Mesothelial cell of epicardium (in vitro differentiated cells): ENCODE data around the gene SHISA9. TPM values are rescaled to one million over a fixed set of nuclear protein-coding genes. Genes with fewer than 3 reads are reported as not detected.

Experiments used
- DNase-seq, 2 experiments: peaks; one replicate each; pipeline ENCODE4 v3.0.0; 2021; ENCODE audit warnings: low spot score in 2 of 2; ENCODE audit not compliant: unreplicated experiment in 2 of 2
- H3K27ac Mint-ChIP-seq: 2 replicates; pipeline ENCODE4 v1.8.0; 2021; ENCODE audit warnings: mixed read lengths
- H3K27me3 Mint-ChIP-seq: 2 replicates; pipeline ENCODE4 v1.8.0; 2021; ENCODE audit warnings: low read depth, mixed read lengths
- H3K36me3 Mint-ChIP-seq: 2 replicates; pipeline ENCODE4 v1.8.0; 2021; ENCODE audit warnings: mixed read lengths
- H3K4me1 Mint-ChIP-seq: 2 replicates; pipeline ENCODE4 v1.8.0; 2021; ENCODE audit warnings: mixed read lengths
- H3K4me3 Mint-ChIP-seq: 2 replicates; pipeline ENCODE4 v1.8.0; 2021; ENCODE audit warnings: mild to moderate bottlenecking, moderate library complexity, mixed read lengths
- H3K9me3 Mint-ChIP-seq: 2 replicates; pipeline ENCODE4 v1.8.0; 2021; ENCODE audit warnings: mixed read lengths
- total RNA-seq: library from RNA; stranded (reverse); gene quantifications from 3 replicates; pipeline ENCODE4 v1.2.1, GENCODE V29; 2021
- TF ChIP-seq, protein P1 (sequence below): fragments of 200-600 bp; sonication (generic); IDR thresholded peaks from one replicate; pipeline ENCODE4 v1.5.0; 2021; ENCODE audit warnings: antibody characterized with exemption; ENCODE audit not compliant: unreplicated experiment

The SHISA9 gene
- total RNA-seq, 1 donor from 2014 or later: 0.04 TPM

DNA sequence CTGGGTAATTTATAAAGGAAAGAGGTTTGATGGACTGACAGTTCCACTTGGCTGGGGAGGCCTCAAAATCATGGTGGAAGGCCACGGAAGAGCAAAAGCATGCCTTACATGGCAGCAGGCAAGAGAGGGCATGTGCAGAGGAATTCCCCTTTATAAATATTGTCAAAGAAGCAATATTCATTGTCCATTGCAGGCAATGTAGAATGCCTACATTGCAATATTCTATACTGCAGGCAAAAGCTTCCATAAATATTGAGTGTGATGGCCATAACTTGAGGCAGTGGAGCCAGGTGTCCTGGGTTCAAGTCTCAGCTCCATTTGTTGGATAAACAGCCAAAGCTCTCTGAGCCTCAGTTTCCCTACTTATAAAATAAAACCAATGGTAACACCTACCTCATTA lies 322.3 kb downstream of the SHISA9 start:
- no peak overlapping the region for H3K27ac Mint-ChIP-seq
- no peak overlapping the region for H3K4me3 Mint-ChIP-seq
- peaks cover 7% of the 10 kb centered on the region for H3K9me3 Mint-ChIP-seq
- no peaks in the 10 kb centered on the region for H3K4me1 Mint-ChIP-seq
- TF ChIP-seq, protein P1, sequence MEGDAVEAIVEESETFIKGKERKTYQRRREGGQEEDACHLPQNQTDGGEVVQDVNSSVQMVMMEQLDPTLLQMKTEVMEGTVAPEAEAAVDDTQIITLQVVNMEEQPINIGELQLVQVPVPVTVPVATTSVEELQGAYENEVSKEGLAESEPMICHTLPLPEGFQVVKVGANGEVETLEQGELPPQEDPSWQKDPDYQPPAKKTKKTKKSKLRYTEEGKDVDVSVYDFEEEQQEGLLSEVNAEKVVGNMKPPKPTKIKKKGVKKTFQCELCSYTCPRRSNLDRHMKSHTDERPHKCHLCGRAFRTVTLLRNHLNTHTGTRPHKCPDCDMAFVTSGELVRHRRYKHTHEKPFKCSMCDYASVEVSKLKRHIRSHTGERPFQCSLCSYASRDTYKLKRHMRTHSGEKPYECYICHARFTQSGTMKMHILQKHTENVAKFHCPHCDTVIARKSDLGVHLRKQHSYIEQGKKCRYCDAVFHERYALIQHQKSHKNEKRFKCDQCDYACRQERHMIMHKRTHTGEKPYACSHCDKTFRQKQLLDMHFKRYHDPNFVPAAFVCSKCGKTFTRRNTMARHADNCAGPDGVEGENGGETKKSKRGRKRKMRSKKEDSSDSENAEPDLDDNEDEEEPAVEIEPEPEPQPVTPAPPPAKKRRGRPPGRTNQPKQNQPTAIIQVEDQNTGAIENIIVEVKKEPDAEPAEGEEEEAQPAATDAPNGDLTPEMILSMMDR: no peak
- DNase-seq: no peak
- H3K27me3 Mint-ChIP-seq: no peaks in the 10 kb centered on the region
- no peaks in the 10 kb centered on the region for H3K36me3 Mint-ChIP-seq

DNA sequence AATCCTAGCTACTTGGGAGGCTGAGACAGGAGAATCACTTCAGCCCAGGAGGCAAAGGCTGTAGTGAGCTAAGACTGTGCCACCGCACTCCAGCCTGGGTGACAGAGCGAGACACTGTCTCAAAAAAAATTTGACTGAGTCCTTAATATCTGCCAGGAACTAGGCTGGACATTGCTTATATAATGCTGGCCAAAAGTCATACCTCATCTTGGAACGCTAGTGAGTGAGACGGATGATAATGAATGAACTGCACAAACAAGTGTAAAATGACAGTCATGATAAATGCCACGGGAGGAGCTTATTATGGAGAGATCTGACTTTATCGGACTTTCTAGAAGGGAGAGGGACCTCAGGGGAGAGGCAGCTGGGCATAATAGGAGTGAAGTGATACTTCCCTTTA lies 327.6 kb downstream of the SHISA9 start:
- H3K27me3 Mint-ChIP-seq: no peaks in the 10 kb centered on the region
- H3K9me3 Mint-ChIP-seq: peaks cover 4% of the 10 kb centered on the region
- no peak overlapping the region for H3K27ac Mint-ChIP-seq

DNA sequence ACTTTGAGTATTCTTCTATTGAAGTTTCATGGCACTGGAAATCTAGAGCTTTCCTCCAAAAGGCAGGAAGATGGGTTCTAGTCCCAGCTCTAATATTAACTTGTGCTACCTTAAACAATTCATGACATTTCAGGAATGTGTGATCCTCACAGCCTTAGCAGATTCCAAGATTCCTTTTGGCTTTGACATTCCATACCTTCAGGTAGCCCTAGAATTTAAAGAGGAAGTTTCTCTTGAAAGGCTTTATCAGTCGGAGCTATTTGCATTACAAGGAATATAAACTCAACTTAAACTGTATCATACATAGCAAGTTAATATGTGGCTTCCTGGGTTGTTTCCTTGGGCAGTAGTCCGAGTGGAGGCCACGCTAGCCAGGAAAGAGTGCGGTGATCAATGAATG lies 330.0 kb downstream of the SHISA9 start:
- Mint-ChIP-seq H3K27ac (no peak overlapping the region), H3K27me3 (no peaks in the 10 kb centered on the region), H3K9me3 (peaks cover 4% of the 10 kb centered on the region), H3K4me1 (peaks cover 5% of the 10 kb centered on the region), H3K4me3 (no peak overlapping the region), H3K36me3 (no peaks in the 10 kb centered on the region)
- TF ChIP-seq, protein P1: no peak
- DNase-seq: no peak

More for the DNA sequence above, 327.6 kb downstream of the SHISA9 start:
- Mint-ChIP-seq H3K36me3 (no peaks in the 10 kb centered on the region), H3K4me1 (peaks cover 5% of the 10 kb centered on the region), H3K4me3 (no peak overlapping the region)
- DNase-seq: no peak
- TF ChIP-seq, protein P1: no peak

DNA sequence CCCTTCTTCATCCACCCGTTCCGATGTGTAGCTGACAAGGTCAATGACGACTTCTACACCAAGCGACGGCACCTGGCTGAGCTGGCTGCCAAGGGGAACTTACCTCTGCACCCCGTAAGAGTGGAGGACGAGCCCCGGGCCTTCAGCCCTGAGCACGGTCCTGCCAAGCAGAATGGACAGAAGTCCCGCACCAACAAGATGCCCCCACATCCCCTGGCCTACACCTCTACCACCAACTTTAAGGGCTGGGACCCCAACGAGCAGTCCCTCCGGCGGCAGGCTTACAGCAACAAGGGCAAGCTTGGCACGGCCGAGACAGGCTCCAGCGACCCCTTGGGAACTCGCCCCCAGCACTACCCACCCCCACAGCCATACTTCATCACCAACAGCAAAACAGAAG lies 333.6 kb downstream of the SHISA9 start:
- Mint-ChIP-seq H3K9me3 (peaks cover 3% of the 10 kb centered on the region), H3K36me3 (no peaks in the 10 kb centered on the region), H3K27ac (no peak overlapping the region), H3K4me1 (peaks cover 1% of the 10 kb centered on the region), H3K27me3 (no peaks in the 10 kb centered on the region), H3K4me3 (no peak overlapping the region)
- DNase-seq: no peak
- TF ChIP-seq, protein P1: no peak

DNA sequence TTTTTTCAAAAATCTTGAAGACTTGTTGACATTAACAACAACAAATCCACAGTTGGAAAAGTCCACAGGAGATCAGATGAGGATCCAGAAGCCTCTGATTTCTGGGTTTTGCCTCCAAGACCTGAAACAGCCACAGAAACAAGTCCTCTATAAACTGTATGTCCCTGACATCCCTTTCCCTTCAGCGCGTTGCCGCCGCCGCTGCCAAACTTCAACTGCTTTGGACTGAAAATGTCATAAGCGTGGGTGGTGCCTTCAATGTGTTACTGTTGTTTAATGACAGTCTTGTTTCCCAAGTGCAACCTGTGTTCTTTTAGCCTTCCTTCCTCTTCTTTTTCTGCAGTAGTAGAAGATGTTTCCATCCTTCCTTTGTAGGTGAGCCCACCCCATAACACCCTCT lies 334.9 kb downstream of the SHISA9 start:
- Mint-ChIP-seq H3K4me1 (peaks cover 1% of the 10 kb centered on the region), H3K27me3 (no peaks in the 10 kb centered on the region), H3K9me3 (peaks cover 3% of the 10 kb centered on the region), H3K4me3 (no peak overlapping the region), H3K36me3 (no peaks in the 10 kb centered on the region), H3K27ac (no peak overlapping the region)
- DNase-seq: no peak
- TF ChIP-seq, protein P1: no peak

DNA sequence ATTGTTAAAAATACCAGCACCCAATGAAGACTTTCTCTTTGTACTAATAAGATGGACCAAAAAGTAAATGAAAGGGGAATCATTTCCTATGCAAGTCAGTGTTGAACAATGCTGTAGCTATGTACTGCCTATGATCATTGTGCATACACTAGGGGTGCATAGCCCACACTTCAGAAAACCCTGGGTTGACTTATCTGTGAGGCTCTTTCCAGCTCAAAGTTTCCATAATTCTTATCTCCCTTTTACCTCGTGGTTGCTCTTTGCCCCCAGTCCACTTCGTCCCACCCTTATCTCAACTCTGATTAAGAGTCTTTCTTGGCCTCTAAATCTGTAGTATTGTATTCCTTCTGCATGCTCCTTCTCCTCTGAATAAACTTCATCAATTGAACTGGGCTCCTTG lies 336.8 kb downstream of the SHISA9 start:
- no peaks in the 10 kb centered on the region for H3K4me1 Mint-ChIP-seq
- no peak overlapping the region for H3K27ac Mint-ChIP-seq
- TF ChIP-seq, protein P1: no peak
- no peak overlapping the region for H3K4me3 Mint-ChIP-seq
- H3K36me3 Mint-ChIP-seq: no peaks in the 10 kb centered on the region
- DNase-seq: no peak
- H3K9me3 Mint-ChIP-seq: peaks cover 3% of the 10 kb centered on the region
- H3K27me3 Mint-ChIP-seq: no peaks in the 10 kb centered on the region
